Stimulated activated CD4-positive, alpha-beta T cell treated with anti-CD3 and anti-CD28 coated beads, Interleukin-2, amount 100 ng/mL, for 48 hours (primary cell): ENCODE measurements around the gene GPR183.

Experiments
- DNase-seq, 2 donors: peaks; one replicate each; pipeline ENCODE4 v3.0.0-alpha.2; 2020

Gene GPR183

GRCh38 chr13:99339230-99339721 lies 32.1 kb upstream of the GPR183 start:
- DNase-seq: no peak

- DNase-seq: no peak
Measured at GRCh38 chr13:99335603-99336002, 28.4 kb upstream of the GPR183 start.

- no peak for DNase-seq
Measured at GRCh38 chr13:99335087-99335486, 27.9 kb upstream of the GPR183 start.

- no peak for DNase-seq
Measured at GRCh38 chr13:99334221-99334620, 27.0 kb upstream of the GPR183 start.

- no peak for DNase-seq
Measured at GRCh38 chr13:99332456-99332855, 25.3 kb upstream of the GPR183 start.

GRCh38 chr13:99331881-99332293 lies 24.7 kb upstream of the GPR183 start:
- no peak for DNase-seq

GRCh38 chr13:99330942-99331341 lies 23.7 kb upstream of the GPR183 start:
- DNase-seq: no peak

GRCh38 chr13:99329477-99329876 lies 22.3 kb upstream of the GPR183 start:
- no peak for DNase-seq

GRCh38 chr13:99327761-99328160 lies 20.6 kb upstream of the GPR183 start:
- no peak for DNase-seq

- DNase-seq: no peak
Measured at GRCh38 chr13:99327126-99327525, 19.9 kb upstream of the GPR183 start.

- DNase-seq: no peak
Measured at GRCh38 chr13:99326012-99326411, 18.8 kb upstream of the GPR183 start.

- DNase-seq: no peak
Measured at GRCh38 chr13:99323488-99323887, 16.3 kb upstream of the GPR183 start.

GRCh38 chr13:99322297-99323103 lies 15.3 kb upstream of the GPR183 start:
- no peak for DNase-seq

GRCh38 chr13:99321709-99322108 lies 14.5 kb upstream of the GPR183 start:
- DNase-seq: no peak

GRCh38 chr13:99320693-99321481 lies 13.7 kb upstream of the GPR183 start:
- DNase-seq: no peak

- DNase-seq: no peak
Measured at GRCh38 chr13:99316657-99317256, 9.6 kb upstream of the GPR183 start.

- no peak for DNase-seq
Measured at GRCh38 chr13:99316224-99316623, 9.0 kb upstream of the GPR183 start.

GRCh38 chr13:99315186-99315585 lies 8.0 kb upstream of the GPR183 start:
- DNase-seq: no peak

GRCh38 chr13:99314640-99315176 lies 7.5 kb upstream of the GPR183 start:
- peak in 1 of 2 donors; percentile 60 for DNase-seq

GRCh38 chr13:99313941-99314340 lies 6.7 kb upstream of the GPR183 start:
- DNase-seq: no peak

- DNase-seq: no peak
Measured at GRCh38 chr13:99313501-99313900, 6.3 kb upstream of the GPR183 start.

- DNase-seq: no peak
Measured at GRCh38 chr13:99312493-99312883, 5.3 kb upstream of the GPR183 start.

GRCh38 chr13:99311748-99312492 lies 4.7 kb upstream of the GPR183 start:
- no peak for DNase-seq
